GM18505 (cell line): Measurements from ENCODE around the gene DLGAP1.

ENCODE experiments used
- ATAC-seq: cut with Tn5 transposase; IDR thresholded peaks from one replicate; pipeline ENCODE4 v1.9.1; 2021; ENCODE audit not compliant: unreplicated experiment
- POLR2A ChIP-seq: IDR thresholded peaks from 4 replicates; pipeline ENCODE4 v1.6.1; 2011; ENCODE audit warnings: borderline replicate concordance; ENCODE audit not compliant: insufficient read depth, insufficient read length; ENCODE audit errors: extremely low read depth

Gene DLGAP1

GRCh38 chr18:3728704-3729437 lies 726.2 kb downstream of the DLGAP1 start:
- TF ChIP-seq POLR2A = no peak
- ATAC-seq = no peak

- no peak for ATAC-seq
Observed at GRCh38 chr18:3727274-3727673, 727.8 kb downstream of the DLGAP1 start.

GRCh38 chr18:3726238-3726951 lies 728.7 kb downstream of the DLGAP1 start:
- TF ChIP-seq POLR2A = no peak
- no peak for ATAC-seq

More at GRCh38 chr18:3727274-3727673, 727.8 kb downstream of the DLGAP1 start:
- no peak for TF ChIP-seq POLR2A

DNA sequence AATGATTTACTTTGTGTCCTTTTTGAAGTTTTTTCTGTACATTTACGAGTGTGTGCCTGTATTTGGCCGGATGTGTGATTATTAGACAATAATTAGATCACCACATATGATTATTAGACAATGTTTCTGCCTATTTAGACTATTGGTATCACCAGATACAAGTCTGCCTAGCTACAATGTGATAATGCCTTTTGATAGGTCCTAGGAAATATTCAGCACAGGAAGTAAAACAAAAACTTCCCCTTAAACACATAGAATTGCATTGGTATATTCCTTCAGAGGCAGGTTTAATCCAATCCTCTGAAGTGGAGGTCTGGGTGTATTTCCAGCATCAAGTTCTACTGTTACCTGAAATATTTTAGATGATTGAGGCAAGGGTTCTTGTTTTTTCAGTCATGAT lies 730.0 kb downstream of the DLGAP1 start:
- no peak for ATAC-seq
- TF ChIP-seq POLR2A = no peak

DNA sequence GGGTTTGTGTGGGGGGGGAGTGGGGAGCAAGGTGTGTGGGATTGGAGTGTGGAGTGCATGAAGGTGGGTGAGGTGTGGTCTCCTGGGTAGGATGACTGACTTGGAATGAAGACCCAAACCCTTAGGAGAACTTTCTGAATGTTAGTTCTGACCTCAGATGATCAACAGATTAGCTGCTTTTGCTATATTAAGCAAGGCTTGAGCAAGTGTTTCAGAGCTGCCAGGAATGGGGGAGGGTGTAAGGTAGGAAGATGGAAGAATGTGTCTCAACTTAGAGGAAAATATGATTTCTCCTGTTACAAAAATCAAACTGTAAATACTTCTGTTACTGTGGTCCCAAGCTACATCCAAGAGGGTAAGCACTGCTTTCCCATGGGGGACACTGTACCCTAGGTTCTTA lies 731.6 kb downstream of the DLGAP1 start:
- ATAC-seq = no peak
- no peak for TF ChIP-seq POLR2A

DNA sequence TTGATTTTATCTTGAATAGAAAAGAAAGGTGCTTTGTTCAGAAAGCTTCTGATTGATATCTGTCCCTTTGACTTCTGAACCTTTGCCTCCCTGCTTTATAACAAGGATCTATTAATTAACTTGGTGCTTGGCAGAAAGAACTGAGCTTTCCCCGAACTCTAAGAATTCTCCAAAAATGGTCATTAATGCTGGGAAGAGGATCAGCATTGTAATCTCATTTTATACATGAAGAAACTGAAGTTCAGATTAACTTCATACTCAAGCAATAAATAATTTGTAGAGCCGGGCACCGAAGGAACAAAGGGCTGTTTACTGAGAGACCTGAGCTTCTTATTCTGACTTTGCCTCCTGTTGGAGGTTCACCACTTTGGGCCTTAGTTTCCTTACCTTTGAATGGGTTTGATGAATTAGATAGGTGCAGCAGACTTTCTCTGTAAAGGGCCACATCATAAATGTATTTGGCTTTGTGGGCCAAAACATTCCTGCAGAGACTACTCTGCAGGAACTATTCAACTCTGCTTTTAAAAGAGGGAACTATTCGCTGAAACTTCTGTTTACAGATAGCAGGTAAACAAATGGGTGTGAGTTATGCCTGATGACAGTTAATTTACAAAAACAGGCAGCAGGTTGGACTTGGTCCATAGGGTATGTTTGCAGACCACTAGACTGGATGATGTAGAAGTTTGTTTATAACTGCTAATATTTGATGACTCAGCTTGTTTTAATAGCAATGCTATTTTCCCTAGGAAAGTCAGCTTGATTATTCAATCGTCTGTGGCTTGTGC lies 732.3 kb downstream of the DLGAP1 start:
- ATAC-seq = no peak
- no peak for TF ChIP-seq POLR2A

DNA sequence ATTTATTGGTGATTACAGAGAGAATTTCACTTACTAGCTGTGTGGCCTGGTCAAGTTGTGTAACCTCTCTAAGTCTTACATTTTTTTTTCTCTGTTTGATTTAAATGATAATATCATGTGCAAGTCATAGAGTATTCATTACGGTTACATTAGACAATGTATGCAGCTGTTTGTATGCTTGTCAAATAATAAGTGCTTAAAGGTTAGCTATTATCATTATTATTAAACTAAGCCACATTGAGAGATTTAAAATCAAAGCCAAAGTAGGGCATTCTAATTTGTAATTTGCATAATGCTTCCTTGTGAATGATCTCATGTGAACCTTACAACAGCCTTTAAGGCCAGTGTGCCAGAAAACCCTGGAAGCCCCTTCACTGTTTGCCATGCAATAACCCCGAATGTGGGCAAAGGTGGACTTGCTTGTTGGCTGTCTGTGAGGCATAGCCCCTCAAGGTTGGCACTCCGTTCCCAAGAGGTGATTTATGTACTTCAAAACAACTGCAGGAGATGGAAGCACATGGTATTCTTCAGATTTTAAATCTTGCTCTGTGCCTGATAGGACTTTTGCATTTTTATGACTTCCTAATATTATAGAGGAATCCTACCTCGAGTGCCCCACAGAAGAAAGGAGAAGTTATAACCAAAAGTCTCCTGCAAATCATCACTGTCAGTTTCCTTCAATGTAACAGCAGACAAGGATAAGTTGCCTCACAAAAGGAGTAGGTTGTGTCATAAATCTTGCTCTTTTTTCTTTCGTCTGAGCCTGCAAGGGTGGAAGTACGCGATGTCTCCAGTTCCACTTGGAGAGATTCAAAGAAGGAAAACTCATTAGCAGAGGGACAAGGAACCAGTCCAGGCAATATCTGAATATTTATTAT lies 733.1 kb downstream of the DLGAP1 start:
- no peak for TF ChIP-seq POLR2A
- ATAC-seq = no peak

DNA sequence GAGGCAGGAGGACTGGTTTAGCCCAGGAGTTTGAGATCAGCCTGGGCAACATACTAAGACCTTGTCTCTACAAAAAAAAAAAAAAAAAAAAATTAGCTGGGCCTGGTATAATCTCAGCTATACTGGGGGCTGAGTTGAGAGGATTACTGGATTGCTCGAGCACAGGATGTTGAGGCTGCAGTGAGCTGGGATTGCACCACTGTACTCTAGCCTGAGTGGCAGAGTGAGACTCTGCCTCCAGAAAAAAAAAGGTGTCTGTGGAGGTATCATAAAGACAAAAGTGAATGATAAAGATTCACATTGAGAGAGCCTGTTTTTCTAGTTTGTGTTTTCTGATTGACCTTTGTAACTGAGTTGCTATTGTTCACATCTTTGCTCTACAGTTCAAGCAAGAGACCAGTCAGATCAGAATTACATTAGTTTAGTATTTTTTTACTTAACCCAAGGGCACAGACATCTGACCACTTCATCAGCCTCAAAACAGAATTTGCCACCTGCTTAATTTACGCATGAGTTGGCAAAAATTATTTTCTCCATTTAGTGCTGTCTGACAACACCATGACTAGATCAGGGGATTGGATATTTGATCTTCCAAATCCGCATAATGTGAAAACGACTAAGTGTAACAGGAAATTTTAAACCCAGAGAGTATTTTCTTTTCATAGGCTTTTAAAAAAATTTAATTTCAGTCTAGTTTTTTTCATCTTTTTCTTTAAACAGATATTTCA lies 734.1 kb downstream of the DLGAP1 start:
- ATAC-seq = no peak
- TF ChIP-seq POLR2A = no peak

GRCh38 chr18:3720159-3720558 lies 734.9 kb downstream of the DLGAP1 start:
- no peak for TF ChIP-seq POLR2A
- no peak for ATAC-seq

- ATAC-seq = no peak
- TF ChIP-seq POLR2A = no peak
Observed at GRCh38 chr18:3717376-3718025, 737.6 kb downstream of the DLGAP1 start.

- ATAC-seq = no peak
- TF ChIP-seq POLR2A = no peak
Observed at GRCh38 chr18:3716116-3716660, 738.9 kb downstream of the DLGAP1 start.

DNA sequence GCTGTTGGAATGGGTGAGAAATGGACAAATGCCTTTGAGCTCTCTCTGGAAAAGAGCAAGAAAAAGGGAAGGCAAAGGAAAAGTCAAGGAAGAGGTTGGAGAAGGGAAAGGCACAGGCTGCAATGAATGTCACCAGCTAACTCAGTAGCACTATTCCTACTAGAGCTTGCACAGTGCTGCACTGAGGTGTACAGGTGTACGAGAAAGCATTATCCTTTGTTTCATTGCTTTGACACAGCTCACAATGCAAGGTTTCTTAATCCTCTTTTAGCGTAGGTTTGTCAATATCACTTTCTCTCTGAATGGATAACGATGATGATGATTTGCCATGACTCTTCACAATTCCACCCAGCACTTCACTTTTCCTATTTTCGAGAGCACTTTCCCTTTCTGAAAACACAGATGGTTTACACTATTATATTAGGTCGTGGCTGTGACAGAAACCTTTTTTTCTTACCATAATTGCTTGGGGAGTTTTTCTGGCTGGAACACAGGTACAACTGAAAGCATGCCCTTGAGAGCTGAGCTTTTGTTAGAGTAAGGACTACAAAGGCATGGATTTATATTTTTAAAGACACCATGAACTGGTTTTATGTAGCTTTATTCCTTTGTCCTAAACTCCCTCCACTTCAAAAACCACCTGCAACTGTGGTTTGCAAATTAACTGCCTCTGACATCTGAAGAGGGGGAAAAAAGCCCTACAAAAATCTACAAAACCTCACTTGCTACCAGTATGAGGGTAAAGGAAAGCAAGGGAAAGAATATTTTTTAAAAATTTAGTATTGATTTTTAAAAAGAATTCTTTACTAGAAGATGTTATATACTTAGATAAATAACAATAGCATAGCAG lies 739.7 kb downstream of the DLGAP1 start:
- no peak for TF ChIP-seq POLR2A
- no peak for ATAC-seq
